ENCODE data around the gene MAPKAPK3. TPM values are rescaled to one million over a fixed set of nuclear protein-coding genes. Genes with fewer than 3 reads are reported as not detected.
A peak's percentile ranks its signal among the peaks of the same experiment; 100 is the strongest.

The MAPKAPK3 gene
- 24.1 and 24.2 TPM in 2 replicates for total RNA-seq (2014; rRNA removed; shearing (Covaris generic))

DNA sequence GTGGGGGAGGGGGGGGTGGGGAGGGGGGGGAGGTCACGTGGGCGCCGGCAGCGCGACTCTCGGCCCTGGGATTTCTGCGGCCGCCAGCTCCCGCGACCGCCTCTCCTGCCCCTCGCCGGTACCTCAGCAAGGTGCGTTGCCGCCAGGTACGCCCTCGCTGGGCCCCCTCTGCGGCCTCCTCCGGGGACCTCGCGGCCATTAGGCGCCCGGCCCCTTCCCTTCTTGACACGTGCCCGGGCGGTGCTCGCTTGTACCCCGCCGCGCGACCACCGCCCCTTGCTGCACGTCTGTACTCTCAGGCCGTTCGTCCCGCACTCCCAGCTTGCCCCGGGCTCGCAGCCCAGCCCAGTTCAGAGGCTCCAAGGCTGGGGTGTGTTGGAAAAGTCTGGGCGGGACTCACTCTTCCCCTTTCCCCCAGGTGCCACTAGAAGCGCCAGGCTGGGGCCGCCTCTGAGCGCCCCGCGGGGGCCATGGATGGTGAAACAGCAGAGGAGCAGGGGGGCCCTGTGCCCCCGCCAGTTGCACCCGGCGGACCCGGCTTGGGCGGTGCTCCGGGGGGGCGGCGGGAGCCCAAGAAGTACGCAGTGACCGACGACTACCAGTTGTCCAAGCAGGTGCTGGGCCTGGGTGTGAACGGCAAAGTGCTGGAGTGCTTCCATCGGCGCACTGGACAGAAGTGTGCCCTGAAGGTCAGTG, at the start of gene MAPKAPK3:
Gene MAPKAPK3, plus strand, starts transcription at position 56 of the 696 bp plus-strand sequence. Its CDS starts 415 bp downstream, at position 471.
- Histone ChIP-seq H3K27ac (0 out of 2 replicates have a peak within 1 kb of the TSS, but pooled peaks have one; percentile 12), H3K36me3 (no peaks in the 10 kb centered on the region), H3K27me3 (no peaks in the 10 kb centered on the region), H3K4me3 (peak within 1 kb of the TSS; percentile 75), H3K4me1 (peaks cover 3% of the 10 kb centered on the region), H3K9me3 (replicated peaks) (no peaks in the 10 kb centered on the region)
- DNase-seq = peak; percentile 26 to 39

DNA sequence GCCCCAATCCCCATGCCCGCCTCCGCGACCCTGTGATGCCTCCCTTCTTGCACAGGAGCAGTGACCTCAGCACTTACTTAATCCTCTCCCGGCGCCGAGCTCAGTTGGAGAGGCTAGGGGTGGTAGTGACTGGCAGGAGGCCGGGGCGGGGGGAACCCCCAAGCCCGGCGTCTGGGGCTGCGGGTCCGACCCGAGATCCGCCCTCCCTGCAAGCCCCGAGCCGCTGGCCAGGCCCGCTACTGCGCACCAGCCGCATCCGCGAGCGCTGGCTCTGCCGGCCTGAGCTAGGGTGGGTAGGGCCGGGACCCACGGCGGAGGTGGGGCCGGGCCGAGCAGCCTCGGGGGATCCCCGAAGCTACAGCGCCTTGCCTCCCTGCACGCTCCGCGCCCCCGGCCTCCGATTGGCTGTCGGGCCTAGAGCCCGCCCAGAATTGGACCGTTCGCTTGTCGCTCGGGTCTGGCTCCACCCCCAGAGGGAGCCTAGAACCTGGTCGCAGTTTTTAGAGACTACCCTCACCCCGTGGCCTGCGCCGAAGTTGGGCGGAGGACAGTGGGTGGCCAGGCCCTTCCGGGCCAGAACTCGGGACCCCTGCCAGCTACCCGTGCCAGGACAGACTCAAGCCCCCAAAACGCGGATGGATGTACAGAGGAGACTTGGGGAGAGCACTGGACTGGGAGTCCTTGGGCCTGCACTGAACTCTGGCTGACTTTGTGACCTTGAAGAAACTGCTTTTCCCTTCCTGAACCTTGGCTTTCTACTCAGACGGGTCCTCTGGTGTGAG, 49.4 kb upstream of the MAPKAPK3 start, which contains the start of gene C3orf18:
Gene C3orf18, minus strand, starts transcription at position 362 of the 782 bp plus-strand sequence. CDS start 2,048 bp downstream, outside the sequence.
- Histone ChIP-seq H3K9me3 (replicated peaks) (no peaks in the 10 kb centered on the region), H3K36me3 (no peaks in the 10 kb centered on the region), H3K27me3 (no peaks in the 10 kb centered on the region), H3K4me1 (0 out of 2 replicates have a peak, but pooled peaks cover 3% of the 10 kb centered on the region), H3K27ac (no peak within 1 kb of the TSS), H3K4me3 (peak within 1 kb of the TSS; percentile 54)
- DNase-seq = peak; percentile 81 to 82

DNA sequence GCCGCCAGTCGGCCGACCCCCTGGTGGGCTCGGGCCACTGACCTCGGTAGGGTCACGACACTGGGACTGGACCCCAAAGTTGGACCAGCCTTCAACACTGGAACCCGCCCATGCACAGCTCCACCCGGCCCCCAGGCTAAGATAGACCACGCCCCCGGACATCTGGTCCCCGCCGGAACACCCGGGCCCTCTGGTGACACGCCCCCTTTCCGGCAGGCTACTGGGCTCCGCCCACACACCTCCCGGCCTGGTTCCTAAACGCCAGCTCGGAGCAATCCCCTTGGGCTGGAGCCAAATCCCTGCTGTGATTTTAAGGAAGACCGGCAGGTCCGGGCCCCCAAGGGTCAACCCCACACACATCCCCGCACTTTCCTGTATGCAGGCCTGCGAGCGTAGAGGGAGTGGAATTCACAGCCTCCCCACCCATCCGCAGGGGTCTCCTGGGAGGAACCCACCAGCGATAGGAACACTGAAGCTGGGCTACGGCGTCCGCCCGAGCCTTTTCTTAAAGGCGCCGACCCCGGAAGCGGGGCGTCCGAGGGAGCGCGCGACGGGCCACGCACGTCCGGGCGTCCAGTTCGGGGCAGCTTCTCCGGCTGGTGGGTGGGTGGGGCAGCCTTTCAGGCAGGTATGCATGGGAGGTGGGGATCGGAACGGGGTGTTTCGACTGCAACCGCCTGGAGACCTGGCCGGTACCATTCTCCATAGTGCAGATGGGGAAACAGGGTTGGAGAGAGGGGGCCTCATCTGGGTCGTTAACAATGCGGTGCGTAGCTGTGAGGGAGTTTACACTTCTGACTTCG, 47.8 kb upstream of the MAPKAPK3 start, which contains the start of gene HEMK1:
Gene HEMK1, plus strand, starts transcription at position 576 of the 803 bp plus-strand sequence. CDS start 1,583 bp downstream, outside the sequence.
- Histone ChIP-seq H3K4me1 (0 out of 2 replicates have a peak, but pooled peaks cover 3% of the 10 kb centered on the region), H3K36me3 (no peaks in the 10 kb centered on the region), H3K27me3 (no peaks in the 10 kb centered on the region), H3K27ac (peak within 1 kb of the TSS; percentile 62), H3K9me3 (replicated peaks) (no peaks in the 10 kb centered on the region), H3K4me3 (peak within 1 kb of the TSS; percentile 76)
- peak; percentile 96 to 97 for DNase-seq

DNA sequence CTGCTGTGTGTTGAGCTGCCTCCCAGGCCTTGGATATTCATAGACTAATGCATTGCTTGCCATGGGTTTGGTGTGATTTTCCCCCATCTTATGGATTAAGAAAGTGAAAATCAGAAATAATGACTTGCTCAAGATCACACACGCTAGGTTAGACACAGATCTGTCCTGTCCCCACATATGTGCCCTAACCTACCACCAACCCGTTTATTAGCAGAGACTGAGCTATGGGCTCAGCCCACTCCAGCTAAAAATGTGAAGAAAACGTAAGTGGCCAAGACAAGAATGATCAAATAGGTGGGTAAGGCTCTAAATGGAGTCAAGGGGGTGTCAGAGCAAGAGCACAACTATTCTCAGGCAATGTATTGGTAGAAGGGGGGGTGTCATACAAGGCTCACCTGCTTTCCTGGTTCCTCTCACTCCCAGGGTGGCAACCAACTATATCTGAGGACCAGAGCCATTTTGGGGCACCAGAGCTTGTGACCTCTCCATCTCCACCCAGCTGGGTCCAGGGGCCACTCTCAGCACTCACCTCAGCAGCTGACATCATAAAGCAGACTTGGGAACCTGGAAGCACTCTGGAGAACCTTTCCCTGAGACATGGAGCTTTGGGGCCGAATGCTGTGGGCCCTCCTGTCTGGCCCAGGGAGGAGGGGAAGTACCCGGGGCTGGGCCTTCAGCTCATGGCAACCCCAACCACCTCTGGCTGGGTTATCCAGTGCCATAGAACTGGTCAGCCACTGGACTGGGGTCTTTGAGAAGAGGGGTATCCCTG, 46.3 kb upstream of the MAPKAPK3 start:
- 0 out of 2 replicates have a peak, but pooled peaks cover 3% of the 10 kb centered on the region for H3K4me1 ChIP-seq
- DNase-seq = no peak
- H3K4me3 ChIP-seq = no peak overlapping the region
- H3K27ac ChIP-seq = no peak overlapping the region
- H3K9me3 ChIP-seq (replicated peaks) = no peaks in the 10 kb centered on the region
- no peaks in the 10 kb centered on the region for H3K27me3 ChIP-seq
- no peaks in the 10 kb centered on the region for H3K36me3 ChIP-seq

DNA sequence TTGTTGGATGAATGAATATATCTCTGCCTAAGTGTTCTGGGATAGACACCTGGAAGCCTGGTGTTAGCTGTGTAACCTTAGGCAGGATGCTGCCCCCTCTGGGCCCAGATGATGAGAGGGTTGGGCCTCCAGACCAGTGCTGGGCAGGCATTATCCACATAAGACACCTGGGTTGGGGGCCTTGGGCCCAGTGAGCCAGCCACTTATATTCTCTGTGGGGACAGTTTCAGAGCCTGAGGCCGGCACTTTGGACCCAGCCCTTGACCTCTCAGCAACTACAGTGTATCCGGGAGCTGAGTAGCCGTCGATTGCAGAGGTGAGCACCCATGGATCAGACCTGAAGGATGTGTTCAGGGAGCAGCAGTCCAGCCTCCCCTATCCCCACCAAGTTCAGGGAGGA, 45.5 kb upstream of the MAPKAPK3 start:
- Histone ChIP-seq H3K27me3 (no peaks in the 10 kb centered on the region), H3K4me3 (no peak overlapping the region), H3K9me3 (replicated peaks) (no peaks in the 10 kb centered on the region), H3K36me3 (no peaks in the 10 kb centered on the region), H3K27ac (no peak overlapping the region), H3K4me1 (0 out of 2 replicates have a peak, but pooled peaks cover 3% of the 10 kb centered on the region)
- no peak for DNase-seq

DNA sequence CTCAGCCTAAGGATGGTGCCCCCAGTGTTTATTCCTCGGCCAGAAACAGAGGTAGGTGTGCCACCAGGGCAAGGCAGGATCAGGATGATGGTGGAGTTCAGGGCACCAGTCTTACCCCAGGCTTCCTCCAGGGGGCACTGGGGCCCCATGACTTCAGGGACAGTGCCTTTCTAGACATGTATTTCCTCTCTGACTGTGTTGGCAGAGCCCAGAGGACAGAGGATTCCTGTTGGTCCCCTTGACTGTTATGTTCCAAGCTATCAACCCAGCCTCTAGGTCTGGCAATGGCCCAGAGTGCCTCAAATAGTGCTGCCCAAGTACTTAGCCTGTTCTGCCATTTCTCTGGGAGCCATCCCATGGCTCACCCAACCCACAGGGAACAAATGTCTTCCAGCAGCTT, 44.8 kb upstream of the MAPKAPK3 start:
- H3K27ac ChIP-seq = no peak overlapping the region
- no peak overlapping the region for H3K4me3 ChIP-seq
- peak; percentile 59 to 81 for DNase-seq
- no peaks in the 10 kb centered on the region for H3K9me3 ChIP-seq (replicated peaks)
- H3K4me1 ChIP-seq = 0 out of 2 replicates have a peak, but pooled peaks cover 3% of the 10 kb centered on the region
- no peaks in the 10 kb centered on the region for H3K27me3 ChIP-seq
- H3K36me3 ChIP-seq = no peaks in the 10 kb centered on the region

DNA sequence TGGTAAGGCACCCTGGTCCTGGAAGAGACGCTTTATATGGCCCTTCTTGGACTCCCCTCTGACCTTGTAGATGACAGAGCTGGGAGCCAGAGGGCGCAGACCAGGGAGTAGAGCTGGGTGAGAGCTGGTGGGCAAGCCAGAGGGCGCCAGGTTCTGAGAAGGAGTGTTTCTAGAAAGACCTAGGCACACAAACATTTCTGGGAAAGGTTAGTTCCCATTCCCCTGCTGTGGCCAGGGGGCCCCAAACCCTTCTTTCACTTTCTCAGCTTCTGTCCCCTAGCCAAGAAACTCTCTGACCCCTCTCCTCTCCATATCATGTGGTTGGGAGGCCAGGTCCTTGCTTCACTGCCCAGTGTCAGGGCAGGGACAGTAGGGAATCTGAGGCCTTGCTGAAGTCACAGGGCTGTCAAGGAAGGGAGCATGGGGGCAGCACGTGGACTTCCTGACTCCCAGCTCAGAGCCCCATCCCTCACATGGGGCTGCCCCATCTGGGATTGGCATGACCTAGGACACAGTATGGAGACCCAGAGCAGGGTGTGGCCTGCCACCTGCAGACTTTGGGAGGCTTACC, 44.1 kb upstream of the MAPKAPK3 start:
- H3K4me3 ChIP-seq = no peak overlapping the region
- DNase-seq = no peak
- H3K27ac ChIP-seq = no peak overlapping the region
- no peaks in the 10 kb centered on the region for H3K36me3 ChIP-seq
- H3K4me1 ChIP-seq = 0 out of 2 replicates have a peak, but pooled peaks cover 3% of the 10 kb centered on the region
- no peaks in the 10 kb centered on the region for H3K9me3 ChIP-seq (replicated peaks)
- H3K27me3 ChIP-seq = no peaks in the 10 kb centered on the region

DNA sequence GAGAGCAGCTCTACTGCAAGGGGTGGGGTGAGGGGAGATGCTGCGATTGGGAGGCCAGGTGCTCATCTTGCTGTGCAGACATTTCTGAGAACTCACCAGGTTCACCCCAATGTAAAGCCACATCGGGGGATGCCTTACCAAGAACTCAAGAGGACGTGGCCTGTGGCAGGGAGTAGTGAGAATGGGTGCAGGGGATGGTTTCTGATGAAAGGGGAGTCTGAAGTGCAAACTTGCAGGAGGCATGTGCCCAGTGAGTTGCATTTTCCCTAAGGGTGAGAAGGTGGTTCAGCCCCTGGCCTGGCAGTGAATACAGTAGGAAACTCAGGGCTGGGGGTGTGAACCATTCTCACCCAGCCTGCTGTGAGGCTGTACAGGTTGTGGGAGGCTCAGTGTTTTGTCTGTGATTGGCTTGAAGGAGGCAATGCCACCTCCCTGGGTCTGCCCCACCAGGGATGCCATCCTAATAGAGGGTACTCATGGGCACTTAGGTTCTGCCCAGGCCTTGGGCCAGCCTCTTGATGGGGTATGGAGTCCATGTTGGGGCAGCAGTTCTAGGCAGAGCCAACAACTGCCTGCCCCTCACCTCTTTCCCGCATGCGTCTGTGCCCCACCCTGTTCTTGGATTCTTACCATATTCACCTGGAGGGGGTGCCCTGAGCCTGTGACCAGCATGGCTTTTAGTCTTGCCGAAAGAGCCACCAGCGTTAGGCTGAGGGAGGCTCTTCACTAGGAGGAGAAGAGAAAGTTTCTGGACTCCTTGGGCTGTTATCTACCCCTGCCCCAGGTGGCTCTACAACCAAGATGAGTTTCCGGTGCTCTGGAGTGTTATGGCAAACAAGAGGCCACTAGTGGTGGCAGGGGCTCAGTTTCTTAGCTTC, 43.1 kb upstream of the MAPKAPK3 start:
- no peaks in the 10 kb centered on the region for H3K9me3 ChIP-seq (replicated peaks)
- H3K27me3 ChIP-seq = no peaks in the 10 kb centered on the region
- H3K4me3 ChIP-seq = no peak overlapping the region
- H3K4me1 ChIP-seq = 0 out of 2 replicates have a peak, but pooled peaks cover 3% of the 10 kb centered on the region
- no peaks in the 10 kb centered on the region for H3K36me3 ChIP-seq
- DNase-seq = no peak
- no peak overlapping the region for H3K27ac ChIP-seq

DNA sequence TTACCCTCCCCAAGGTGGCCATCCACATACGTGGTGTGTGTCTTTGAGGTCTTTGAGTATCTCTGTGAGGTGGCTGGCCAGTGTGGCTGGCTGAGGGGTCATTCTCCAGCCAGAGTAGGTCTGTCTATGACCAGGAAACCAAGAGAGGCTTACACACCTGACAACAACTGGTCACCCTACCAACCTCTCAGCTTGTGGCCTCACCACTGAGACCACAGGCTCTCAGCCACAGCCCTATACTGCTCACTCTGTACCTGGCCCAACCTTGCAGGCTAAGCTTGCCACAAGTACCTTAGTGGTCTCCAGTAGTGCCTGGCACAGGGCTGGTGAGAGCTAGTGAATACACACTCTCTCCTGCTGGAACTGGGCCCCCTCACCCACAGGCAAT, 42.5 kb upstream of the MAPKAPK3 start:
- DNase-seq = no peak
- Histone ChIP-seq H3K4me1 (0 out of 2 replicates have a peak, but pooled peaks cover 3% of the 10 kb centered on the region), H3K27me3 (no peaks in the 10 kb centered on the region), H3K9me3 (replicated peaks) (no peaks in the 10 kb centered on the region), H3K4me3 (no peak overlapping the region), H3K27ac (no peak overlapping the region), H3K36me3 (no peaks in the 10 kb centered on the region)

DNA sequence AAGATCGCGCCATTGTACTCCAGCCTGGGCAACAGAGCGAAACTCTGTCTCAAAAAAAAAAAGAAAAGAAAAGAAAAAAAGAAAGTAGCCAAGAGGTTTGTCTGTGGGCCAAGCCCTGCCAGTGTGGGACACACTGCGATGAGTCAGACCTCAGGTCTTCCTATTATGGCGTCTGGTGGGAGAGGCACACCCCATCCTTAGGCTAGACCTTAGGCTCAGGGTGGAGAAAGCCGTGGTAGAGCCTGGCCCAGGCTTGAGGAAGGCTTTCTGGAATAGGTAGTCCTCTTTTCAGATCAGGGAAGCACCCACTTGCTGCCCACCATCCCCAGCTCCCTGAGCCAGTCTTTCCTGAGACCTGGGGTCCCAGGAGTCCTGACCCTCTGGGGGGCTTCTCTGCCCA, 41.6 kb upstream of the MAPKAPK3 start:
- Histone ChIP-seq H3K27me3 (no peaks in the 10 kb centered on the region), H3K9me3 (replicated peaks) (no peaks in the 10 kb centered on the region), H3K4me3 (no peak overlapping the region), H3K36me3 (no peaks in the 10 kb centered on the region), H3K27ac (no peak overlapping the region), H3K4me1 (no peaks in the 10 kb centered on the region)
- DNase-seq = no peak

DNA sequence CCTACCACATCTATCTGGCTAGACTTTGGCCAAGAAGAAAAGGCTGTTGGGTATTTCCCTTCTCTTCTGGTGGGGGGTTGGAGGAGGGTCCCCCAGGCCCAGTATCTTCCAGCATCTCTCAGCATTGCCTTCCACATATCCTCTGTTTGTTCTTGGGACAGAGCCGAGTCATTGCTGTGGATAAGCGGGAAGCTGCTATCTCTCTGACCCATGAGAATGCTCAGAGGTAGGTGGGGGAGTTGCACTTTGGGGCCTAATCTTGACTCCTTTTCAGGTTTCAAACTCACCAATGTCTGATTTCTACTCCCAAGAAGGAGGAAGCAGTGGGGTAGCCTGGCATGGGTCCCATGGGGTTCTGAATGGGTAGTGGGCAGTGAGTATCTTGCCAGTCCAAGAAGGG, 39.6 kb upstream of the MAPKAPK3 start:
- Histone ChIP-seq H3K4me1 (no peaks in the 10 kb centered on the region), H3K27me3 (no peaks in the 10 kb centered on the region), H3K9me3 (replicated peaks) (no peaks in the 10 kb centered on the region), H3K27ac (no peak overlapping the region), H3K36me3 (no peaks in the 10 kb centered on the region), H3K4me3 (no peak overlapping the region)
- no peak for DNase-seq

DNA sequence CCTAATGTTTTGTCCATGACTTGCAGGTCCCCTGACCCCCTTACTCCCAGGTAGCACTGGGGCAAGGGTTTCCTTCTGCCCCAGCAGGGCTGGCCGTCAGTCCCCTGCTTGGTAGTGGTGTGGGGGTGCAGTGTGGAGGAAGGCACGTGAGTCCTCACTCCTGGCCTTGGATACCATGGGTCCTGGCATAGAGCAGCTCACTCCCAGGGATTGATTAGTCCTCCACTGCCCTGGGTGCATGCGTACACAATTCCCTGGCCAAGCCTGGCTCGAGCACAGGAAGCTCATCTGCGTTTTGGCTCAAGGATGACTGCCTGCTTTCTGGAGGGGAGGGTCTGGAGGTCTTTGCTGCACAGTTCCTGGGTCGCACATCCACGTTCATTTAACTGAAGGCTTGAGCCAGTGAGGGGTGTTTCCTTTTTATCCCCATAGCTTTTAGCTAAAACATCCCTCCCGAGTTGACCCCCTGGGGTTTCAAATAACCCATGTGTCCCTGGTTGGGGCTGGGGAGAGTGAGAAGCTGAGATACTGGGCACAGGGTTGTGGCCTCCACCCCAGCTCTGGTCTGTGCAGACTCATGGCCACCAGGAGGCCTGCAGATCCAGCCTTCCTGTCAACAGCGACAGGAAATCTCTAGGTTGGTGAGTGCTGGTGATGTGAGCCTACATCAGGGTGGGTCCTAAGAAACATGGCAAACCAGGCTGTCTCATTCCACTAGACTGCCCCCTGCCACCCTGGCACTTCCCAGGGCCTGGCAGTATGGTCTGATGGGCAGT, 36.1 kb upstream of the MAPKAPK3 start:
- Histone ChIP-seq H3K9me3 (replicated peaks) (no peaks in the 10 kb centered on the region), H3K27ac (no peak overlapping the region), H3K4me3 (no peak overlapping the region), H3K36me3 (no peaks in the 10 kb centered on the region), H3K4me1 (no peaks in the 10 kb centered on the region), H3K27me3 (no peaks in the 10 kb centered on the region)
- no peak for DNase-seq
